Measurements from ENCODE around the gene TMEM150B.

Gene TMEM150B

GRCh38 chr19:55354698-55355212 lies 29.6 kb upstream of the TMEM150B start, which contains the start of gene COX6B2:
Gene COX6B2 (minus strand): TSS chr19:55354719. CDS start chr19:55354521, 198 bp downstream.
- DNase-seq (ENCODE audit: low spot score): peak; percentile 70

GRCh38 chr19:55353803-55354697 lies 28.9 kb upstream of the TMEM150B start:
- peak; percentile 93 for DNase-seq (ENCODE audit: low spot score)

- no peak for DNase-seq (ENCODE audit: low spot score)
Measured at GRCh38 chr19:55353356-55353802, 28.2 kb upstream of the TMEM150B start.

GRCh38 chr19:55352549-55353145 lies 27.5 kb upstream of the TMEM150B start:
- DNase-seq (ENCODE audit: low spot score): no peak

GRCh38 chr19:55352040-55352439 lies 26.9 kb upstream of the TMEM150B start:
- no peak for DNase-seq (ENCODE audit: low spot score)

- no peak for DNase-seq (ENCODE audit: low spot score)
Measured at GRCh38 chr19:55350620-55351315, 25.6 kb upstream of the TMEM150B start.

- DNase-seq (ENCODE audit: low spot score): peak; percentile 14
Measured at GRCh38 chr19:55348317-55349034, 23.3 kb upstream of the TMEM150B start.

GRCh38 chr19:55347442-55348009 lies 22.4 kb upstream of the TMEM150B start:
- DNase-seq (ENCODE audit: low spot score): peak; percentile 2

GRCh38 chr19:55346725-55347441 lies 21.7 kb upstream of the TMEM150B start:
- DNase-seq (ENCODE audit: low spot score): peak; percentile 4

- peak; percentile 45 for DNase-seq (ENCODE audit: low spot score)
Measured at GRCh38 chr19:55345818-55346724, 20.9 kb upstream of the TMEM150B start.

- DNase-seq (ENCODE audit: low spot score): peak; percentile 5
Measured at GRCh38 chr19:55345101-55345817, 20.1 kb upstream of the TMEM150B start.

GRCh38 chr19:55344444-55344843 lies 19.3 kb upstream of the TMEM150B start:
- DNase-seq (ENCODE audit: low spot score): peak; percentile 2

- DNase-seq (ENCODE audit: low spot score): peak; percentile 12
Measured at GRCh38 chr19:55341595-55342531, 16.7 kb upstream of the TMEM150B start.

GRCh38 chr19:55341171-55341588 lies 16.0 kb upstream of the TMEM150B start:
- peak; percentile 94 for DNase-seq (ENCODE audit: low spot score)

GRCh38 chr19:55340784-55341147 lies 15.6 kb upstream of the TMEM150B start:
- DNase-seq (ENCODE audit: low spot score): no peak

- DNase-seq (ENCODE audit: low spot score): no peak
Measured at GRCh38 chr19:55339889-55340783, 15.0 kb upstream of the TMEM150B start.

Measured in iPS-NIHi11 (cell line).